ENCODE results near the gene CCDC183.
"Not testable (repeated sequence)": the region's sequence is repeated elsewhere in the genome, so short reads cannot be mapped to it uniquely, and the experiment has no call there.

The CCDC183 gene

DNA sequence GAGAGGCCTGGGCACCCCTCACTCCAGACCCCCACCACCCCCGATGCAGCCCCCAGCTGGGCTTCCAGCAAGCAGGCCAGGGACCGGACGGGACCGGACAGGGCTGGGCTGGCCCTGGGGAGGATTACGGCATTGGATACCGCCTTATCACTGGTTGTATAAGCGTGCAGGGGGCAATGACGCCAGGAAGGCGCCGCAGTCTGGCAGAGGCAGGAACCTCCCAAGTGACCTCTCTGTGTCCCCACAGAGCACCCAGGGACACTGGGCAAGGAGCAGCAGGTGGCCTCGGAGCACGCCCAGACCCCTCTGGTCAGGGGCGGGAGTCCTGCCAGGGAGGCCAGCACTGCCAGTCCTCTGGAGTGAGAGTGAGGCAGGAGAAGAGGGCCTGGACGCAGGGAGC, 31.1 kb upstream of the CCDC183 start:
- TF ChIP-seq, protein P1, sequence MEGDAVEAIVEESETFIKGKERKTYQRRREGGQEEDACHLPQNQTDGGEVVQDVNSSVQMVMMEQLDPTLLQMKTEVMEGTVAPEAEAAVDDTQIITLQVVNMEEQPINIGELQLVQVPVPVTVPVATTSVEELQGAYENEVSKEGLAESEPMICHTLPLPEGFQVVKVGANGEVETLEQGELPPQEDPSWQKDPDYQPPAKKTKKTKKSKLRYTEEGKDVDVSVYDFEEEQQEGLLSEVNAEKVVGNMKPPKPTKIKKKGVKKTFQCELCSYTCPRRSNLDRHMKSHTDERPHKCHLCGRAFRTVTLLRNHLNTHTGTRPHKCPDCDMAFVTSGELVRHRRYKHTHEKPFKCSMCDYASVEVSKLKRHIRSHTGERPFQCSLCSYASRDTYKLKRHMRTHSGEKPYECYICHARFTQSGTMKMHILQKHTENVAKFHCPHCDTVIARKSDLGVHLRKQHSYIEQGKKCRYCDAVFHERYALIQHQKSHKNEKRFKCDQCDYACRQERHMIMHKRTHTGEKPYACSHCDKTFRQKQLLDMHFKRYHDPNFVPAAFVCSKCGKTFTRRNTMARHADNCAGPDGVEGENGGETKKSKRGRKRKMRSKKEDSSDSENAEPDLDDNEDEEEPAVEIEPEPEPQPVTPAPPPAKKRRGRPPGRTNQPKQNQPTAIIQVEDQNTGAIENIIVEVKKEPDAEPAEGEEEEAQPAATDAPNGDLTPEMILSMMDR (IDR thresholded peaks at IDR 0.05; ENCODE audit: low read depth, low read length), result no peak
- no peak overlapping the region for H3K4me3 ChIP-seq (replicated peaks in 1 of 2; ENCODE audit: low read depth in 2 of 2, low read length in 2 of 2)
- no peak for DNase-seq (ENCODE audit: low read depth in 2 of 2)

DNA sequence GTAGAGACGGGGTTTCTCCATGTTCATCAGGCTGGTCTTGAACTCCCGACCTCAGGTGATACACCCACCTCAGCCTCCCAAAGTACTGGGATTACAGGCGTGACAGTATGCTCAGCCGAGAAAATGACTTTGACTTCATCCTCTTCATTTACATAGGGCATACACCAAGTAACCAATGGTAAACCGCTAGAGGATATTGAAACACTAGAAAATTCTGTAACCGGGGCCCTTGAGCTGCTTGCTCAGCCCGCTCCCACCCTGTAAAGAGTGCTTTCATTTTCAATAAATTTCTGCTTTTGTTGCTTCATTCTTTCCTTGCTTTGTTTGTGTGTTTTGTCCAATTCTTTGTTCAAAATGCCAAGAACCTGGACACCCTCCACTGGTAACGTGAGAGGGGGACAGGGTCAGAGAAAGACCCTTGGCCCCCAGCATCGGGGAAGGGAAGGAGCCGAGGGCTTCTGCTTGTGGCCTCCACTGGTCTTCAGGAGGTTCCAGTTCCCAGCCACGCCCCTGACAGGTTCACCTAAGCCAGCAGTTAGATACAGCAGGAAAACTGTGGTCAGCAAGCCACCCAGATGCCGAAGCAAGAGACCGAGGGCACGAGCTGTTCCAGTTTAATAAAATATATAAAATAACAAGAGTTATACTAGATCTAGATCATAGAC, 30.3 kb upstream of the CCDC183 start:
- not testable (repeated sequence) for H3K4me3 ChIP-seq (replicated peaks in 1 of 2; ENCODE audit: low read depth in 2 of 2, low read length in 2 of 2); DNase-seq (ENCODE audit: low read depth in 2 of 2)

DNA sequence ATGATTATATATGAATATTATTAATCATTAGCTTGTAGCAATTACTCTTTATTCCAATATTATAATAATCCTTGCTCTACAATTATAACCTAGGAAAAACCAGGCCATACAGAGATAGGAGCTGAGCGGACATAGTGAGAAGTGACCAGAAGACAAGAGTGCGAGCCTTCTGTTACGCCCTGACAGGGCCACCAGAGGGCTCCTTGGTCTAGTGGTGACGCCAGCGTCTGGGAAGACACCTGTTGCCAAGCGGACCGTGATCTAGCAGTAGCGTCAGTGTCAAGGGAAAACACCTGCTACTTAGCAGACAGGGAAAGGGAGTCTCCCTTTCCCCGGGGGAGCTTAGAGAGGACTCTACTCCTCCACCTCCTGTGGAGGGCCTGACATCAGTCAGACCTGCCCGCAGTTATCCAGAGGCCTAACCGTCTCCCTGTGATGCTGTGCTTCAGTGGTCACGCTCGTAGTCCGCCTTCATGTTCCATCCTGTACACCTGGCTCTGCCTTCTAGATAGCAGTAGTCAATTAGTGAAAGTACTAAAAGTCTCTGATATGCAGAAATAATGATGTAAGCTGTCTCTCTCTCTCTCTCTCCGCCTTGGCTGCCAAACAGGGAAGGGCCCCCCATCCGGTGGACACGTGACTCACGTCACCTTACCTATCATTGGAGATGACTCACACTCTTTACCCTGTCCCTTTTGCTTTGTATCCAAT, 29.6 kb upstream of the CCDC183 start:
- TF ChIP-seq, protein P1 (IDR thresholded peaks at IDR 0.05; ENCODE audit: low read depth, low read length), result peak; percentile 12
- H3K4me3 ChIP-seq (replicated peaks in 1 of 2; ENCODE audit: low read depth in 2 of 2, low read length in 2 of 2), result not testable (repeated sequence)
- DNase-seq (ENCODE audit: low read depth in 2 of 2), result peak; percentile 55 to 70

DNA sequence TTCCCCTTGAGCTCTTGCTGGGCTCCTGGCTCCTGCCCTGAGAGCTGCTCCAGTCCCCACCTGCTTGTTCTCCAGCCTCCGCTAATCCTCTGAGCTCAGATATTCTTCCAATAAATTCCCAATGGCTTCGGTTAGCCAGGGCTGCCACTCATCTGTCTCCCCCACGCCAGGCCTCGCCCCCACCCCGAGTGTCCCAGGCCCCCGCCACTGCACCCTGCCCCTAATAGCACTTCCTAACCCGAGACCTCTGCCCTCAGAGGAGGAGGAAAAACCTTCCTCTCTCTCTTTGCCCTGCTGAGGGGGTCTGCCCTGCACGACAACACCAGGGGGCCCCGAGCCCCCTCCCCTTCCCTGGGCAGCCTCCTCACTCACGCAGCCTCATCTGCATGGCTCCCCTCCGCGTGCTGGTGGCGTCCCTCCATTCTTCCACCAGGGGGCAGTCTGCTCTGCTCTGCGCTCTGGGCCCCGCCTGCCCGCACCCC, 26.4 kb upstream of the CCDC183 start:
- DNase-seq (ENCODE audit: low read depth in 2 of 2), result peak in 1 of 2 donors; percentile 15

DNA sequence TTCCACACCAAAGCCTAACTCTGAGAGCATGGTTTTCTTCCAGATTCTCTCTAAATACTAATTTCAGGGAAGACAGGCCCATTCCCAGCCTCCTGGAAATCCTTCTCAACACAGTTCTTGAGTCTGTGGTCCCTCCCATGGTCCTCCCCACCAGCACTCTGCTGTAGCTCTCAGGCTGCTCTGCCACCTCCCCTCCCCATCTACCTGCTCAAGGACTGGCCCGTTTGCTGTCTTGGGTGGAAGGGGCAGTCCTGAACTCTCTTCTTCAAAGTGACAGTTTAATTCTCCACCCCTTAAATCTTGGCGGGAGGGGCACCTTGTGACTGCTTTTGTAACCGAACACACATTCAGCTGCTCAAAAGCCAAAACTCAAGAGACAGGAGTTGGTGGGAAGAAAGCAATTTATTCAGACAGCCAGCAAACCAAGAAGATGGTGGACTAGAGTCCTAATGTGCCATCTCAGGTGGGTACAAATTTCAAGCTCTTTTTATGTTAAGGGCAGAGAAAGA, 24.2 kb upstream of the CCDC183 start:
- H3K4me3 ChIP-seq (replicated peaks in 1 of 2; ENCODE audit: low read depth in 2 of 2, low read length in 2 of 2), result no peak overlapping the region
- DNase-seq (ENCODE audit: low read depth in 2 of 2), result no peak
- TF ChIP-seq, protein P1 (IDR thresholded peaks at IDR 0.05; ENCODE audit: low read depth, low read length), result no peak

More for the DNA sequence above, 26.4 kb upstream of the CCDC183 start:
- TF ChIP-seq, protein P1 (IDR thresholded peaks at IDR 0.05; ENCODE audit: low read depth, low read length), result peak; percentile 57
- H3K4me3 ChIP-seq (replicated peaks in 1 of 2; ENCODE audit: low read depth in 2 of 2, low read length in 2 of 2), result no peak overlapping the region

DNA sequence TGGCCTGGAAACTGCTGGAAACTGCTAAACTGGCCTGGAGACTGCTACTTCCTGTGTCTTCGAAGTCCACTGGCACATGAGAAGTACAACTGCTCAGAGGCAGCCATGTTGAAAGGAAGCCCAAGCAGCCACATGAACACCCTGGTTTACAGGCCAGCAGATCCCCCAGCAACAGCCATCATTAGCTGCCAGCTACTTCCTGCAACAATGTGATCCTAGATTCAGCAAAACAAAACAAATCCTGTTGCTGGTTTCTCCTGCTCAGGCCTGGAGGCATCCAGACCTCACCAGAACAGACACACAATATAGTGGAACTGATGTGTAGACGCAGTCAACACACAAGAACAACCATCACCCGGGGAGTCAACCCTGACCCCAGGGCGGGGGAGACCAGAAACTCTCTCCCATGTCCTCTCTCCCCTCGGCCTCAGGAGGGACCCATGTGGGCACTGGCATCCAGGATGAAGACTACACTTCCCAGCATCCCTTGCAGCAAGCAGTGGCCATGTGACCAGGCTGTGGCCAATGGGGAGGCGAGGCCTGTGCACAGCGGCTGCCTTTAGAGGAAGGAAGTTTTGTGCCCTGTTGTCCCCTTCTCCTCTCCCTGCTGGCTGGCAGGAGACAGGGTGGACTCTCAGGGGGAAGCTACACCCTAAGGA, 22.6 kb upstream of the CCDC183 start:
- TF ChIP-seq, protein P1 (IDR thresholded peaks at IDR 0.05; ENCODE audit: low read depth, low read length), result no peak

More for the DNA sequence above, 22.6 kb upstream of the CCDC183 start:
- DNase-seq (ENCODE audit: low read depth in 2 of 2), result peak; percentile 20 to 39
- H3K4me3 ChIP-seq (replicated peaks in 1 of 2; ENCODE audit: low read depth in 2 of 2, low read length in 2 of 2), result no peak overlapping the region
